Aorta (tissue), 5 donors: ENCODE data around the gene TMEM191C. TPM values are rescaled to one million over a fixed set of nuclear protein-coding genes. Genes with fewer than 3 reads are reported as not detected.

Experiments
- ATAC-seq: fragments of 200-7000 bp; cut with Tn5 transposase; one replicate; pipeline ENCODE4 v1.9.1; 2022; ENCODE audit warnings: moderate library complexity; ENCODE audit not compliant: low FRiP score
- DNase-seq, 2 donors: peaks; one replicate each; pipeline ENCODE4 v3.0.0-alpha.2; 2020
- H3K27ac ChIP-seq, 2 donors: one replicate each; pipeline ENCODE4 v1.5.1; 2013; ENCODE audit warnings: low read length in 2 of 2, mild to moderate bottlenecking in 2 of 2, moderate library complexity in 2 of 2, control low read depth in 1 of 2, inconsistent platforms in 1 of 2, low read depth in 1 of 2
- H3K27me3 ChIP-seq, 2 donors: one replicate each; pipeline ENCODE4 v1.6.1; 2013; ENCODE audit warnings: control low read depth in 1 of 2, low read length in 1 of 2, mild to moderate bottlenecking in 1 of 2, moderate library complexity in 1 of 2; ENCODE audit not compliant: insufficient read depth in 2 of 2, control insufficient read depth in 1 of 2
- H3K36me3 ChIP-seq, 2 donors: one replicate each; pipeline ENCODE4 v1.6.1; 2013; ENCODE audit warnings: control low read depth in 1 of 2, low read length in 1 of 2, mild to moderate bottlenecking in 1 of 2; ENCODE audit not compliant: insufficient read depth in 2 of 2, control insufficient read depth in 1 of 2
- H3K4me1 ChIP-seq, 2 donors: one replicate each; pipeline ENCODE4 v1.6.1; 2013; ENCODE audit warnings: low read length in 2 of 2, control low read depth in 1 of 2, mild to moderate bottlenecking in 1 of 2, moderate library complexity in 1 of 2; ENCODE audit not compliant: insufficient read depth in 2 of 2, control insufficient read depth in 1 of 2
- H3K4me3 ChIP-seq, 2 donors: one replicate each; pipeline ENCODE4 v1.5.1; 2013; ENCODE audit warnings: low read length in 2 of 2, control low read depth in 1 of 2, mild to moderate bottlenecking in 1 of 2
- H3K9me3 ChIP-seq: one replicate; pipeline ENCODE4 v1.6.1; 2013; ENCODE audit warnings: mild to moderate bottlenecking, low read length; ENCODE audit not compliant: control insufficient read depth
- WGBS, 2 donors: extraction: QIAGEN DNeasy Blood & Tissue Kit; methylation state at CpG; one replicate each; pipeline ENCODE4 v1.1.7; 2013; 5-methylcytosine and 5-hydroxymethylcytosine counted together
- intact Hi-C, 2 donors: fragments of 100-400 bp; cut with DNase I; formaldehyde crosslinking; loops; one replicate each; pipeline versions ENCODE4 v1.14.2 to v1.15.0; 2022
- polyA plus RNA-seq, 2 donors: library from polyadenylated mRNA; stranded (reverse); fragments of 200-250 nt; gene quantifications; one replicate each; pipeline ENCODE4 v1.2.3, GENCODE V29; 2013
- total RNA-seq, 2 donors: library from RNA; stranded (reverse); fragmentation: NEBNext Ultra II Directional; extraction: Animal tissue kit (Norgen Biotek cat#: 25700); gene quantifications; one replicate each; pipeline ENCODE4 v1.2.1, GENCODE V29; 2021
- donor health status: healthy with polysubstance abuse.
- donor health status: Bipolar disorder and iron deficiency.
- donor health status: DM: no; HTN: no; CAD: no.
- donor health status: DM: no; HTN: no; CAD: no.
- donor health status: DM: yes; HTN: yes; CAD: no.

TMEM191C gene
- total and polyA plus RNA-seq, 4 donors, result 0.50 to 2.9 (median 0.98) TPM

DNA sequence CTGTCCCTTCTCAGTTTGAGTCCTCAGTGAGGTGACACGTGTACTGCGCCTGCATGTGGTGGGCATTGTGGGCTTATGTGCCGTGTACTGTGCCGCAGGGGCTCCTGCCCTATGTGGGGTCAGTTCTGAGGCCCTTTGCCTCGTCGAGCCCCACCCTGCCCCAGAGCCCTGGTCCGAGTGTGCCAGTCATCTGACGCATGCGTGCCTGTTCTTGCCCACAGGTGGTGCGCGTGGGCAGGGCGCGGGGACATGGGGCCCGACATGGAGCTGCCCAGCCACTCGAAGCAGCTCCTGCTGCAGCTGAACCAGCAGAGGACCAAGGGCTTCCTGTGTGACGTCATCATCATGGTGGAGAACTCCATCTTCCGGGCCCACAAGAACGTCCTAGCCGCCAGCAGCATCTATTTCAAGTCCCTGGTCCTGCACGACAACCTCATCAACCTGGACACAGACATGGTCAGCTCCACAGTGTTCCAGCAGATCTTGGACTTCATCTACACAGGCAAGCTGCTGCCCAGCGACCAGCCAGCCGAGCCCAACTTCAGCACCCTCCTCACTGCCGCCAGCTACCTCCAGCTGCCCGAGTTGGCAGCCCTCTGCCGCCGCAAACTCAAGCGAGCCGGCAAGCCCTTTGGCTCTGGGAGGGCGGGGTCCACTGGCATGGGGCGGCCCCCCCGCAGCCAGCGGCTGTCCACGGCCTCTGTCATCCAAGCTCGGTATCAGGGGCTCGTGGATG lies 22.3 kb upstream of the TMEM191C start:
- DNase-seq, result peak in 1 of 2 donors; percentile 74
- intact Hi-C loops, result no loop called here
- H3K36me3 ChIP-seq, result peaks cover 0 to 2% of the 10 kb centered on the region in 2 donors

DNA sequence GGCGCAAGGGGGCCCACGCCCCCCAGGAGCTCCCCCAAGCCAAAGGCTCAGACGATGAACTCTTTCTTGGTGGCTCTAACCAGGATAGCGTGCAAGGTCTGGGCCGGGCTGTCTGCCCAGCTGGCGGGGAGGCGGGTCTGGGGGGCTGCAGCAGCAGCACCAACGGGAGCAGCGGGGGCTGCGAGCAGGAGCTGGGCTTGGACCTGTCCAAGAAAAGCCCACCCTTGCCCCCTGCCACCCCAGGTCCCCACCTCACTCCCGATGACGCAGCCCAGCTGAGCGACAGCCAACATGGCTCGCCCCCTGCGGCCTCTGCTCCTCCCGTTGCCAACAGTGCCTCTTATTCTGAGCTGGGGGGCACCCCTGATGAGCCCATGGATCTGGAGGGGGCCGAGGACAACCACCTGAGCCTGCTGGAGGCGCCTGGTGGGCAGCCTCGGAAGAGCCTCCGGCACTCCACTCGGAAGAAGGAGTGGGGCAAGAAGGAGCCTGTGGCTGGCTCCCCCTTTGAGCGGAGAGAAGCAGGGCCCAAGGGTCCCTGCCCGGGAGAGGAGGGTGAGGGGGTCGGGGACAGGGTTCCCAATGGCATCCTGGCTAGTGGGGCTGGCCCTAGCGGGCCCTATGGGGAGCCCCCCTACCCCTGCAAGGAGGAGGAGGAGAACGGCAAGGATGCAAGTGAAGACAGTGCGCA lies 21.6 kb upstream of the TMEM191C start:
- 95 to 97% methylated on average over 26 to 27 of the region's 27 CpGs for WGBS, 2 donors
- Histone ChIP-seq H3K27ac (no peak overlapping the region), H3K27me3 (no peaks in the 10 kb centered on the region), H3K36me3 (peaks cover 0 to 2% of the 10 kb centered on the region in 2 donors), H3K9me3 (no peaks in the 10 kb centered on the region), H3K4me1 (no peaks in the 10 kb centered on the region), H3K4me3 (no peak overlapping the region)
- DNase-seq, result peak in 1 of 2 donors; percentile 64
- intact Hi-C loops, result no loop called here
- no peak for ATAC-seq

More for the DNA sequence above, 22.3 kb upstream of the TMEM191C start:
- 95% methylated on average over 35 of the region's 35 CpGs for WGBS, 2 donors
- no peak for ATAC-seq
- no peaks in the 10 kb centered on the region for H3K4me1 ChIP-seq
- no peaks in the 10 kb centered on the region for H3K9me3 ChIP-seq
- H3K27me3 ChIP-seq, result no peaks in the 10 kb centered on the region
- H3K27ac ChIP-seq, result no peak overlapping the region
- no peak overlapping the region for H3K4me3 ChIP-seq

DNA sequence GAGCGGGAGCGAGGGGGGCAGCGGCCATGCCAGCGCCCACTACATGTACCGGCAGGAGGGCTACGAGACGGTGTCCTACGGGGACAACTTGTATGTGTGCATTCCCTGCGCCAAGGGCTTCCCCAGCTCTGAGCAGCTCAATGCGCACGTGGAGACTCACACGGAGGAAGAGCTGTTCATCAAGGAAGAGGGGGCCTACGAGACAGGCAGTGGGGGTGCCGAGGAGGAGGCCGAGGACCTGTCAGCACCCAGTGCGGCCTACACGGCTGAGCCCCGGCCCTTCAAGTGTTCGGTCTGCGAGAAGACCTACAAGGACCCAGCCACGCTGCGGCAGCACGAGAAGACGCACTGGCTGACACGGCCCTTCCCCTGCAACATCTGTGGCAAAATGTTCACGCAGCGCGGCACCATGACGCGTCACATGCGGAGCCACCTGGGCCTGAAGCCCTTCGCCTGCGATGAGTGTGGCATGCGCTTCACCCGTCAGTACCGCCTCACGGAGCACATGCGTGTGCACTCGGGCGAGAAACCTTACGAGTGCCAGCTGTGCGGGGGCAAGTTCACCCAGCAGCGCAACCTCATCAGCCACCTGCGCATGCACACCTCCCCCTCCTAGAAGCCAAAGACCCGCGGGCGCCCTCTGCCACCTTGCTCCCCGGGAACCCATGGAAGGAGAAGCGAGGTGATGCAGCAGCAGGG lies 20.9 kb upstream of the TMEM191C start:
- Histone ChIP-seq H3K27ac (no peak overlapping the region), H3K27me3 (no peaks in the 10 kb centered on the region), H3K4me3 (no peak overlapping the region), H3K9me3 (no peaks in the 10 kb centered on the region), H3K4me1 (no peaks in the 10 kb centered on the region), H3K36me3 (peaks cover 0 to 2% of the 10 kb centered on the region in 2 donors)
- ATAC-seq (no peak), DNase-seq (peak; percentile 35 to 67)
- WGBS, 2 donors, result 97% methylated on average over 49 of the region's 49 CpGs
- intact Hi-C loops, result no loop called here

DNA sequence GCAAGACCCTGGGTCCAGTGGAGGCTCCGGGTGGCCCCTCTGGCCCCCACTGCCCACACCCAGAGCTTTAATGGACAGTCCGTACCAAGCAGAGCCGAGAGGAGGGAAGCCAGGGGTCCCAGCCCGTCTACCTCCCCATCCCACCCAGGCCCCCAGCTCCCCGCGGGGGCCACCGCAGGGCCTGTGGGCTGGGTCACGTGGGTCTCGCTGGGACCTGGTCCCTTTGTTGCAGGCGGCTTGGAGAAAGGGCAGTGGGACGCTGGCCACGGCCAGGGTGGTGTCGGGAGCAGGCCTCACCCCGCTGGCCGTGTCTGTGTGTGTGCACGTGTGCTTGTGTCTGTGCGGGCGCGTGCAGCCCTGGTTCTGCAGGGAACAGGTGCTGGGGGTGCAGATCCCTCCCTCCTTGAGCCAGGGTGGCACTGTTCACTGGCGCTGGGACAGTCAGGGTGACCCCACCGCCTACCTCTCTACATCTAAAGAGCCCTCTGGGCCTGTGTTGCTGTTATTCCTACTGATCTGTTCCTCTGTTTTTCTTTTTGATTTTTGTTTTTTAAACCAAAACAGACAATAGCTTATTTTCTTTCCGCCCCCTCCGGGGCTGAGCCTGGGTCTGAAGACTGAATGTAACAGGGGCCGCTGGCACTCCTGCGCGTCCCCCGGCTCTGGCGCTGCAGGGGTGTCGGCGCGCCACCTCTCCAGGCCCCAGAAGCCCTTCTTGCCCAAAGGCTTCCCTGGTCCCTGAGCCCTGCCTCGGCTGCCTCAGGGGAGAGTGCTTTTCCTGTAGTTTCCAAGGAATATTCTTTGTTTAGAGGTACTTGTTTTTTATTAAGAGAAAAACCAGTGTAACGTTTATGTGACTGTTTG lies 20.1 kb upstream of the TMEM191C start:
- DNase-seq (peak; percentile 40 to 63), ATAC-seq (no peak)
- Histone ChIP-seq H3K36me3 (peaks cover 0 to 2% of the 10 kb centered on the region in 2 donors), H3K4me1 (no peaks in the 10 kb centered on the region), H3K27me3 (no peaks in the 10 kb centered on the region), H3K27ac (no peak overlapping the region), H3K4me3 (no peak overlapping the region), H3K9me3 (no peaks in the 10 kb centered on the region)
- intact Hi-C loops, result no loop called here
- WGBS, 2 donors, result 95% methylated on average over 33 of the region's 33 CpGs

DNA sequence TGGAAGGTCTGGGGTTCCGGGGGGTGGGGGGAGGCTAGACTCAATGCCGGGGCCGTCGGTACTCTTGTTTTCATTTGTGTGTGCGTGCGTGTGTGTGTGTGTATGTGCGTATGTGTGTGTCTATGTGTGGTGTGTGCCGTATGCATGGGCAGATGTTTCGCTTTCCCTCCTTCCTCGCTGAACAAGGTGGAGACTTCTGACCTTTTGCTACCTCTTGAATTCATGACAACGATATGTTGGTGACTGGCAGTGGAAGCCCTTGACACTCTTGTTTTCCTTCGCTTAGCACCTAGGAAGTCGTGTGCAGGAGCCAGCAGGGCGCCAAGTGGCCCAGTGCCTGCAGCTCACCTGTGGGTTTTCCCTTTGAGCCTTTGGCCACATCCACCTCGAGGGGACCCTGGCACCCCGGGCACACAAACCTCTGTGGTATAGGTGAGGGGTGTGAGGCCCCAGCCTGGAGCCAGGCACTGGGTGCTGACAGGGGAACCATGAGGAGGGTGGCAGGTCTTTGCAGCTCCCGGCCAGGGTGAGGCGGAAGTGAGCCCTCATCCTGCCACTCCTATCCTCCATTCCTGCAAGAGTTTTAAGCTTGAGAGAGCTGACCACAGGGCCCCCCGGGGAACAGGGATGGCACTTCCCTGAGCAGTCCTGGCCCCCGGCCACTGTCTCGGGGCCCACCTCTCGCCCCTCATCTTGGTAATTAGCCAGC lies 19.3 kb upstream of the TMEM191C start:
- Histone ChIP-seq H3K9me3 (no peaks in the 10 kb centered on the region), H3K27me3 (no peaks in the 10 kb centered on the region), H3K4me3 (no peak overlapping the region), H3K27ac (no peak overlapping the region), H3K4me1 (no peaks in the 10 kb centered on the region), H3K36me3 (peaks cover 0 to 2% of the 10 kb centered on the region in 2 donors)
- 91 to 94% methylated on average over 21 to 22 of the region's 22 CpGs for WGBS, 2 donors
- no peak for ATAC-seq
- intact Hi-C loops, result no loop called here
- DNase-seq, result peak; percentile 29 to 53

DNA sequence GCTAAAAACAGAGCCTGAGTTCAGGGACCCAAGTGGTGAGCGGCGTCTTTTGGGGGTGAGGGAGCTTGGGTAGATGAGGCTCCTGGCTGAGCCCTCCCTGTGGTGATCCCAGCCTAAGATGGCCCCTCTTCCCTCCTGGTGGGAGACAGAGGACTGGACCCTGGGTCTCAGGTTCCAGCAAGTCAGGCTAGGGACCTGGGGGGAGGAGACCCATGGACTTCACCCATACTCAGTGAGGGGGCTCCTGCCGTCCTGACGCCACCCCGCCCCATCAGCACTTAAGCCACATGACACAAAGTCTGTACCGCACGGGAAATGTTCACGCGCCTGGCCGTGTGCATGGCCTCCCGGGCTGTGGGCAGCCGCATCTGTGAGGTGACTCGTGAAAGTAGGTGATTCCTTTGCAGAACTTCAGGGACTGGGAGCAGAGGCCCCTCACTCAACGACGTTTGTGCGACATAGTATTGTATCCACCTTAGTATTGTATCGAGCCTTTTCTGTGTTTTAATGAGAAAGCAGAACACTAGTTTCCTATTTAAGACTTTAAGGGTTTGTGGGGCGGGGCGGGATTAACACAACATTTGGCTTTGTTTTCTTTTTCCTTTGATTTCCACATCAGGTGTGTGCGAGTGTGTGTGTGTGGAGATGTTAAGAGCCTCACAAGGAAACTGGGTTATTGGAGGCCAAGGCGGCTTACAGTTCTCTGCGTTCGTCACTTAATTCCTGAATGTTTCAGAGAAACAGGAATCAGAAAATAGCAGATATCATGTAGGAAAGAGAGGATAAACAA lies 18.4 kb upstream of the TMEM191C start:
- Histone ChIP-seq H3K9me3 (no peaks in the 10 kb centered on the region), H3K36me3 (peaks cover 0 to 2% of the 10 kb centered on the region in 2 donors), H3K27me3 (no peaks in the 10 kb centered on the region), H3K27ac (no peak overlapping the region), H3K4me1 (no peaks in the 10 kb centered on the region), H3K4me3 (no peak overlapping the region)
- intact Hi-C loops, result no loop called here
- 95% methylated on average over 23 of the region's 23 CpGs for WGBS, 2 donors
- peak; percentile 29 to 68 for DNase-seq
- no peak for ATAC-seq

DNA sequence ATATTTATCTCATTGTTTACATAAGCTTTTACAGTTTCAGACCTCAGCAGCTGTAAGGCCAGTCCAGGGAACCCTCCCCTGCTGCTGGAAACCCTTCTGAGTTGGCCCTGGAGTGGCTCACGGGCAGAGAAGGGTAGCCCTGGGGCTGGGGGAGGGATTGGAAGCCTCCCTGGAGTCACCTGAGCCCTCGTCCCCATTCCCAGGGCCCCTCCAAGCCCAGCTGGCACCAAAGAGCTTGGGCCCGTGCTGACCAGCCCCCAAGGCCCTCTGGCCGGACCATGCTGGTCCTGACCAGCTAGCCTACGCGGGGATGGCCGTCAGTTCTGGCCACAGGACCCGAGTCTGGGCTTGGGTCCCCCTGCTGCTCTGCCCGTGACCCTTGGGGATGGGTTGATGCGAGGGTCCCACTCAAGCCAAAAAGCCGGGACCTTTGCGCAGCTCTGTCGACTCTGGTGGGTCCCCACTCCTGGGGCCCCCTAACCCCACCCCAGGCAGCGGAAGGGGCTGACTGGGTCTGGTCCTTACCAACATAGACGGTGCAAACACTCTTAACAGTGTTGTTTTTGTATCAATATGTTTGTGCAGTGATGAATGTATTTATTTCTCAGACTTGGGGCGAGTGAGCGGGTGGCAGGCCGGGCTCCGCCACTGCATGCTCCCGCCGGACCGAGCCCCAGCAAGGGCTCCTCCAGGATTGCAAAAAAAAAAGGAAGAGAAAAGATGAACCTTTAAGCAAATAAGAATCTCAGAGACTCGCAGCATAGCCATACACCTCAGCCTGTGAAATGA lies 17.5 kb upstream of the TMEM191C start:
- DNase-seq (peak; percentile 26 to 68), ATAC-seq (no peak)
- intact Hi-C loops, result no loop called here
- H3K4me3 ChIP-seq, result no peak overlapping the region
- no peaks in the 10 kb centered on the region for H3K9me3 ChIP-seq
- WGBS, 2 donors, result 94 to 95% methylated on average over 23 of the region's 23 CpGs
- peaks cover 0 to 2% of the 10 kb centered on the region in 2 donors for H3K36me3 ChIP-seq
- no peak overlapping the region for H3K27ac ChIP-seq
- H3K4me1 ChIP-seq, result no peaks in the 10 kb centered on the region
- no peaks in the 10 kb centered on the region for H3K27me3 ChIP-seq
